GM18499 (cell line): ENCODE data around the gene PPP1R16B.
"Not testable (repeated sequence)": the region's sequence is repeated elsewhere in the genome, so short reads cannot be mapped to it uniquely, and the experiment has no call there.

Source experiments
- ATAC-seq: cut with Tn5 transposase; IDR thresholded peaks from one replicate; pipeline ENCODE4 v1.9.1; 2021; ENCODE audit warnings: moderate number of reproducible peaks; ENCODE audit not compliant: insufficient read depth, unreplicated experiment

Gene PPP1R16B

GRCh38 chr20:38790200-38791053 lies 15.1 kb upstream of the PPP1R16B start:
- no peak for ATAC-seq

GRCh38 chr20:38791291-38791690 lies 14.2 kb upstream of the PPP1R16B start:
- no peak for ATAC-seq

GRCh38 chr20:38791940-38792339 lies 13.6 kb upstream of the PPP1R16B start:
- ATAC-seq = no peak

GRCh38 chr20:38794057-38794456 lies 11.4 kb upstream of the PPP1R16B start:
- ATAC-seq = not testable (repeated sequence)

GRCh38 chr20:38798266-38798665 lies 7.2 kb upstream of the PPP1R16B start:
- no peak for ATAC-seq

- ATAC-seq = no peak
Measured at GRCh38 chr20:38799203-38799602, 6.3 kb upstream of the PPP1R16B start.

GRCh38 chr20:38800882-38801281 lies 4.6 kb upstream of the PPP1R16B start:
- ATAC-seq = no peak

GRCh38 chr20:38804221-38804620 lies 1.3 kb upstream of the PPP1R16B start:
- ATAC-seq = no peak

GRCh38 chr20:38804682-38805501 lies 605 bp upstream of the PPP1R16B start:
- no peak for ATAC-seq

- no peak for ATAC-seq
Measured at GRCh38 chr20:38805958-38806854, 709 bp downstream of the PPP1R16B start.

GRCh38 chr20:38806855-38807655 lies 1.6 kb downstream of the PPP1R16B start:
- ATAC-seq = no peak

GRCh38 chr20:38809942-38810341 lies 4.4 kb downstream of the PPP1R16B start:
- ATAC-seq = no peak

GRCh38 chr20:38810926-38811630 lies 5.6 kb downstream of the PPP1R16B start:
- no peak for ATAC-seq

GRCh38 chr20:38811769-38812168 lies 6.3 kb downstream of the PPP1R16B start:
- no peak for ATAC-seq

GRCh38 chr20:38812182-38812581 lies 6.7 kb downstream of the PPP1R16B start:
- no peak for ATAC-seq

GRCh38 chr20:38812709-38813573 lies 7.4 kb downstream of the PPP1R16B start:
- ATAC-seq = no peak

GRCh38 chr20:38813574-38813962 lies 8.1 kb downstream of the PPP1R16B start:
- not testable (repeated sequence) for ATAC-seq

- ATAC-seq = no peak
Measured at GRCh38 chr20:38815446-38815845, 9.9 kb downstream of the PPP1R16B start.
